CD4-positive, alpha-beta memory T cell (primary cell): ENCODE results near the gene TRMT6. TPM values are rescaled to one million over a fixed set of nuclear protein-coding genes. Genes with fewer than 3 reads are reported as not detected.
A peak's percentile ranks its signal among the peaks of the same experiment; 100 is the strongest.

Experiments
- CTCF ChIA-PET: fragments of 350-600 bp; sonication (Branson Sonifier 250); formaldehyde crosslinking; loops from one replicate; lab custom pipeline; 2021; ENCODE audit warnings: inconsistent platforms; ENCODE audit not compliant: partially characterized antibody; lab: Charles Lee
- POLR2A ChIA-PET: fragments of 350-600 bp; sonication (Branson Sonifier 250); formaldehyde crosslinking; loops from one replicate; lab custom pipeline; 2021; ENCODE audit not compliant: partially characterized antibody; lab: Charles Lee
- DNase-seq, 5 donors: peaks; one replicate each; pipeline versions ENCODE4 v3.0.0 to v3.0.0-alpha.2; 2020 to 2022; ENCODE audit warnings: mixed read lengths in 1 of 5
- H3K27ac ChIP-seq: one replicate; pipeline ENCODE4 v1.7.0; 2013; ENCODE audit warnings: low read depth, low read length
- H3K27me3 ChIP-seq: 2 replicates; pipeline ENCODE4 v1.7.0; 2013; ENCODE audit warnings: mild to moderate bottlenecking, low read length, moderate library complexity; ENCODE audit not compliant: insufficient read depth
- H3K36me3 ChIP-seq: 2 replicates; pipeline ENCODE4 v1.7.0; 2013; ENCODE audit warnings: mild to moderate bottlenecking, low read length, moderate library complexity; ENCODE audit not compliant: insufficient read depth
- H3K4me1 ChIP-seq: 2 replicates; pipeline ENCODE4 v1.7.0; 2013; ENCODE audit warnings: mild to moderate bottlenecking, low read length, moderate library complexity; ENCODE audit not compliant: insufficient read depth
- H3K4me3 ChIP-seq, 2 donors: one replicate each; pipeline ENCODE4 v1.7.0; 2013; ENCODE audit warnings: low read length in 2 of 2, mild to moderate bottlenecking in 1 of 2
- H3K9me3 ChIP-seq, 2 donors: one replicate each; pipeline ENCODE4 v1.7.0; 2013; ENCODE audit warnings: low read length in 2 of 2, control low read depth in 1 of 2; ENCODE audit not compliant: control insufficient read depth in 1 of 2
- H3K27ac Mint-ChIP-seq, 7 donors: one replicate each; pipeline ENCODE4 v1.8.0; 2020 to 2021; ENCODE audit warnings: mixed read lengths in 7 of 7, mild to moderate bottlenecking in 6 of 7, inconsistent platforms in 3 of 7, moderate library complexity in 3 of 7
- H3K27me3 Mint-ChIP-seq, 2 donors: one replicate each; pipeline ENCODE4 v1.8.0; 2020 to 2021; ENCODE audit warnings: mixed read lengths in 2 of 2
- H3K36me3 Mint-ChIP-seq, 2 donors: one replicate each; pipeline ENCODE4 v1.8.0; 2020 to 2021; ENCODE audit warnings: mixed read lengths in 2 of 2, inconsistent platforms in 1 of 2, mild to moderate bottlenecking in 1 of 2
- H3K4me1 Mint-ChIP-seq, 4 donors: one replicate each; pipeline ENCODE4 v1.8.0; 2020 to 2021; ENCODE audit warnings: mixed read lengths in 4 of 4, mild to moderate bottlenecking in 1 of 4
- H3K4me3 Mint-ChIP-seq, 8 donors: one replicate each; pipeline ENCODE4 v1.8.0; 2020 to 2021; ENCODE audit warnings: mixed read lengths in 8 of 8, mild to moderate bottlenecking in 7 of 8, moderate library complexity in 6 of 8, inconsistent platforms in 3 of 8
- H3K9me3 Mint-ChIP-seq, 8 donors: one replicate each; pipeline ENCODE4 v1.8.0; 2020 to 2021; ENCODE audit warnings: mixed read lengths in 8 of 8, mild to moderate bottlenecking in 5 of 8, inconsistent platforms in 3 of 8, moderate library complexity in 1 of 8
- intact Hi-C: fragments of 100-400 bp; cut with micrococcal nuclease; formaldehyde crosslinking; loops from one replicate; pipeline ENCODE4 v1.15.1; 2023
- polyA plus RNA-seq, 2 donors: library from polyadenylated mRNA; unstranded; fragments of 300-500 nt; fragmentation: Illumina TruSeq; gene quantifications; one replicate each; pipeline ENCODE4 v1.2.3, GENCODE V29; 2021
- total RNA-seq, 2 experiments: library from RNA; stranded (reverse); gene quantifications; one replicate each; pipeline ENCODE4 v1.2.3, GENCODE V29; 2021

TRMT6 gene
- total and polyA plus RNA-seq, 4 experiments from 2014 or later = 13.4 to 21.0 (median 18.1) TPM

- Mint-ChIP-seq H3K36me3 (peaks cover 21 to 32% of the 10 kb centered on the region in 2 donors), H3K27me3 (no peaks in the 10 kb centered on the region), H3K4me3 (no peak overlapping the region), H3K9me3 (no peaks in the 10 kb centered on the region), H3K4me1 (peaks cover 0 to 8% (median 2%) of the 10 kb centered on the region in 4 donors), H3K27ac (peak overlapping the region in 1 of 7 donors; percentile 32)
- intact Hi-C loops = no loop called here
- Histone ChIP-seq H3K4me1 (no peaks in the 10 kb centered on the region), H3K27ac (no peak overlapping the region), H3K4me3 (no peak overlapping the region), H3K9me3 (no peaks in the 10 kb centered on the region), H3K36me3 (no peaks in the 10 kb centered on the region), H3K27me3 (no peaks in the 10 kb centered on the region)
- ChIA-PET POLR2A (no interaction called here), CTCF (interaction anchor here (0.6 to 1.5 kb wide), 2 partner anchors 9 to 458 kb away, joined by 3 to 5 read pairs; no protein-coding TSS in a partner anchor)
- no peak for DNase-seq
Measured at GRCh38 chr20:5987383-5987782, 37.0 kb upstream of the TRMT6 start.

- Histone ChIP-seq H3K27ac (no peak overlapping the region), H3K9me3 (no peaks in the 10 kb centered on the region), H3K4me3 (no peak overlapping the region), H3K27me3 (no peaks in the 10 kb centered on the region), H3K36me3 (peaks cover 6% of the 10 kb centered on the region), H3K4me1 (no peaks in the 10 kb centered on the region)
- Mint-ChIP-seq H3K27me3 (no peaks in the 10 kb centered on the region), H3K9me3 (no peaks in the 10 kb centered on the region), H3K27ac (peak overlapping the region in 1 of 7 donors; percentile 43), H3K36me3 (peaks cover 34 to 44% of the 10 kb centered on the region in 2 donors), H3K4me3 (no peak overlapping the region), H3K4me1 (peaks cover 0 to 4% (median under 1%) of the 10 kb centered on the region in 4 donors)
- intact Hi-C loops = no loop called here
- DNase-seq = no peak
- ChIA-PET POLR2A (no interaction called here), CTCF (interaction anchor here (0.7 to 1.1 kb wide), 2 partner anchors 9 to 157 kb away, joined by 3 read pairs; no protein-coding TSS in a partner anchor)
Measured at GRCh38 chr20:5980720-5981538, 30.6 kb upstream of the TRMT6 start.

GRCh38 chr20:5979801-5980200, 29.5 kb upstream of the TRMT6 start:
- H3K4me1 Mint-ChIP-seq = peaks cover 0 to 1% (median 0%) of the 10 kb centered on the region in 4 donors
- peaks cover 6% of the 10 kb centered on the region for H3K36me3 ChIP-seq
- peaks cover 33 to 44% of the 10 kb centered on the region in 2 donors for H3K36me3 Mint-ChIP-seq
- no peaks in the 10 kb centered on the region for H3K9me3 Mint-ChIP-seq
- no peak overlapping the region for H3K4me3 ChIP-seq
- no peak overlapping the region for H3K27ac ChIP-seq
- DNase-seq = no peak
- peak overlapping the region in 2 of 7 donors; percentile 68 to 90 for H3K27ac Mint-ChIP-seq
- H3K9me3 ChIP-seq = no peaks in the 10 kb centered on the region
- no peaks in the 10 kb centered on the region for H3K27me3 ChIP-seq
- POLR2A ChIA-PET = no interaction called here
- CTCF ChIA-PET = no interaction called here
- no peak overlapping the region for H3K4me3 Mint-ChIP-seq
- intact Hi-C loops = no loop called here
- no peaks in the 10 kb centered on the region for H3K27me3 Mint-ChIP-seq
- no peaks in the 10 kb centered on the region for H3K4me1 ChIP-seq

GRCh38 chr20:5977975-5978374, 27.6 kb upstream of the TRMT6 start:
- H3K27me3 Mint-ChIP-seq = no peaks in the 10 kb centered on the region
- Histone ChIP-seq H3K27me3 (no peaks in the 10 kb centered on the region), H3K4me1 (no peaks in the 10 kb centered on the region), H3K4me3 (no peak overlapping the region), H3K36me3 (peaks cover 8% of the 10 kb centered on the region), H3K27ac (no peak overlapping the region), H3K9me3 (no peaks in the 10 kb centered on the region)
- intact Hi-C loops = no loop called here
- ChIA-PET POLR2A (no interaction called here), CTCF (interaction anchor here (0.6 kb wide), 2 partner anchors 10 to 95 kb away, joined by 3 to 5 read pairs; no protein-coding TSS in a partner anchor)
- no peak overlapping the region for H3K27ac Mint-ChIP-seq
- peaks cover 32 to 40% of the 10 kb centered on the region in 2 donors for H3K36me3 Mint-ChIP-seq
- DNase-seq = no peak
- no peaks in the 10 kb centered on the region for H3K9me3 Mint-ChIP-seq
- H3K4me3 Mint-ChIP-seq = no peak overlapping the region
- H3K4me1 Mint-ChIP-seq = no peaks in the 10 kb centered on the region

GRCh38 chr20:5977223-5977622, 26.9 kb upstream of the TRMT6 start:
- Histone ChIP-seq H3K36me3 (peaks cover 8% of the 10 kb centered on the region), H3K4me3 (no peak overlapping the region), H3K4me1 (no peaks in the 10 kb centered on the region), H3K9me3 (no peaks in the 10 kb centered on the region), H3K27me3 (no peaks in the 10 kb centered on the region), H3K27ac (no peak overlapping the region)
- H3K4me3 Mint-ChIP-seq = no peak overlapping the region
- peaks cover 34 to 37% of the 10 kb centered on the region in 2 donors for H3K36me3 Mint-ChIP-seq
- peak overlapping the region in 1 of 7 donors; percentile 27 for H3K27ac Mint-ChIP-seq
- H3K4me1 Mint-ChIP-seq = no peaks in the 10 kb centered on the region
- H3K27me3 Mint-ChIP-seq = no peaks in the 10 kb centered on the region
- intact Hi-C loops = no loop called here
- CTCF ChIA-PET = interaction anchor here (1.9 kb wide), 1 partner anchor 12 kb away, joined by 4 read pairs; no protein-coding TSS in a partner anchor
- H3K9me3 Mint-ChIP-seq = no peaks in the 10 kb centered on the region
- DNase-seq = no peak
- POLR2A ChIA-PET = no interaction called here

GRCh38 chr20:5975778-5976177, 25.4 kb upstream of the TRMT6 start:
- POLR2A ChIA-PET = no interaction called here
- H3K4me1 ChIP-seq = no peaks in the 10 kb centered on the region
- H3K36me3 Mint-ChIP-seq = peaks cover 34 to 38% of the 10 kb centered on the region in 2 donors
- CTCF ChIA-PET = interaction anchor here (1.9 kb wide), 1 partner anchor 14 kb away, joined by 4 read pairs; no protein-coding TSS in a partner anchor
- no peak overlapping the region for H3K27ac ChIP-seq
- intact Hi-C loops = no loop called here
- no peak for DNase-seq
- H3K4me3 Mint-ChIP-seq = no peak overlapping the region
- no peaks in the 10 kb centered on the region for H3K9me3 Mint-ChIP-seq
- H3K27me3 Mint-ChIP-seq = no peaks in the 10 kb centered on the region
- no peak overlapping the region for H3K4me3 ChIP-seq
- no peaks in the 10 kb centered on the region for H3K4me1 Mint-ChIP-seq
- H3K27ac Mint-ChIP-seq = no peak overlapping the region
- H3K27me3 ChIP-seq = no peaks in the 10 kb centered on the region
- H3K9me3 ChIP-seq = no peaks in the 10 kb centered on the region
- H3K36me3 ChIP-seq = peaks cover 8% of the 10 kb centered on the region

- CTCF ChIA-PET = no interaction called here
- H3K4me1 Mint-ChIP-seq = no peaks in the 10 kb centered on the region
Measured at GRCh38 chr20:5974531-5974930, 24.2 kb upstream of the TRMT6 start.

More at GRCh38 chr20:5974531-5974930, 24.2 kb upstream of the TRMT6 start:
- no peaks in the 10 kb centered on the region for H3K27me3 ChIP-seq
- H3K36me3 ChIP-seq = peaks cover 4% of the 10 kb centered on the region
- no peak overlapping the region for H3K27ac Mint-ChIP-seq
- H3K9me3 ChIP-seq = no peaks in the 10 kb centered on the region
- no peak for DNase-seq
- POLR2A ChIA-PET = no interaction called here
- no peaks in the 10 kb centered on the region for H3K4me1 ChIP-seq
- H3K27ac ChIP-seq = no peak overlapping the region
- H3K27me3 Mint-ChIP-seq = no peaks in the 10 kb centered on the region
- H3K9me3 Mint-ChIP-seq = no peaks in the 10 kb centered on the region
- intact Hi-C loops = no loop called here
- peaks cover 35 to 37% of the 10 kb centered on the region in 2 donors for H3K36me3 Mint-ChIP-seq
- no peak overlapping the region for H3K4me3 ChIP-seq
- no peak overlapping the region for H3K4me3 Mint-ChIP-seq
